VCaP (cell line): ENCODE measurements around the gene AFMID.
A peak's percentile ranks its signal among the peaks of the same experiment; 100 is the strongest.

Experiments
- H3K27ac ChIP-seq: fragments of 450-650 bp; 2 replicates; pipeline ENCODE4 v1.5.1; 2017
- CTCF ChIP-seq: fragments of 450-650 bp; conservative IDR thresholded peaks from 2 replicates; pipeline ENCODE4 v1.5.1; 2017; ENCODE audit warnings: mild to moderate bottlenecking, moderate library complexity

Gene AFMID

GRCh38 chr17:78180083-78180482 lies 7.1 kb upstream of the AFMID start:
- H3K27ac ChIP-seq: peak overlapping the region; percentile 96; the same call in 1 of the 2 replicates
- no peak for TF ChIP-seq CTCF

- H3K27ac ChIP-seq: peak overlapping the region; percentile 96; the same call in 1 of the 2 replicates
- no peak for TF ChIP-seq CTCF
These were observed 6.7 kb upstream of the AFMID start for GRCh38 chr17:78180508-78180907.

- peak overlapping the region; percentile 96 for H3K27ac ChIP-seq
- TF ChIP-seq CTCF: no peak
These were observed 4.7 kb upstream of the AFMID start for GRCh38 chr17:78182504-78182903.

- peak overlapping the region; percentile 96 for H3K27ac ChIP-seq
These were observed 3.2 kb upstream of the AFMID start for GRCh38 chr17:78183916-78184315.

GRCh38 chr17:78184351-78184750 lies 2.8 kb upstream of the AFMID start:
- no peak for TF ChIP-seq CTCF
- H3K27ac ChIP-seq: peak overlapping the region; percentile 96

More at GRCh38 chr17:78183916-78184315, 3.2 kb upstream of the AFMID start:
- TF ChIP-seq CTCF: no peak

- no peak for TF ChIP-seq CTCF
- H3K27ac ChIP-seq: peak overlapping the region; percentile 96
These were observed 2.3 kb upstream of the AFMID start for GRCh38 chr17:78184868-78185267.

- TF ChIP-seq CTCF: no peak
- H3K27ac ChIP-seq: peak overlapping the region; percentile 96
These were observed 1.0 kb upstream of the AFMID start for GRCh38 chr17:78185981-78186691.
